ENCODE results near the gene FAT4.

- TF ChIP-seq CTCF (IDR thresholded peaks at IDR 0.05; ENCODE audit: insufficient read depth, low read length, poor library complexity, severe bottlenecking) = no peak
- no peak for TF ChIP-seq EZH2phosphoT487 (conservative IDR thresholded peaks at IDR 0.05; ENCODE audit: low read length)
Observed at GRCh38 chr4:125322366-125322730, 7.6 kb downstream of the FAT4 start.

Measured in SU-DHL-6 (cell line).